ENCODE data around the gene DLG4.
"Not testable (repeated sequence)": the region's sequence is repeated elsewhere in the genome, so short reads cannot be mapped to it uniquely, and the experiment has no call there.

Gene DLG4

GRCh38 chr17:7249214-7249613 lies 29.6 kb upstream of the DLG4 start:
- DNase-seq (ENCODE audit: low read depth) = no peak

- DNase-seq (ENCODE audit: low read depth) = no peak
These were observed 29.2 kb upstream of the DLG4 start for GRCh38 chr17:7248796-7249195.

GRCh38 chr17:7246779-7247178 lies 27.1 kb upstream of the DLG4 start:
- no peak for DNase-seq (ENCODE audit: low read depth)

GRCh38 chr17:7243838-7244237 lies 24.2 kb upstream of the DLG4 start:
- not testable (repeated sequence) for DNase-seq (ENCODE audit: low read depth)

GRCh38 chr17:7243453-7243729 lies 23.8 kb upstream of the DLG4 start:
- no peak for DNase-seq (ENCODE audit: low read depth)

- peak; percentile 98 for DNase-seq (ENCODE audit: low read depth)
These were observed 23.2 kb upstream of the DLG4 start for GRCh38 chr17:7242717-7243452.

- DNase-seq (ENCODE audit: low read depth) = peak; percentile 93
These were observed 22.4 kb upstream of the DLG4 start, which contains the start of gene GABARAP for GRCh38 chr17:7241783-7242716. Gene GABARAP (minus strand): TSS chr17:7242449. CDS start chr17:7242330, 119 bp downstream.

GRCh38 chr17:7241090-7241733 lies 21.6 kb upstream of the DLG4 start:
- no peak for DNase-seq (ENCODE audit: low read depth)

- DNase-seq (ENCODE audit: low read depth) = no peak
These were observed 20.7 kb upstream of the DLG4 start for GRCh38 chr17:7240375-7240774.

GRCh38 chr17:7239091-7240027 lies 19.7 kb upstream of the DLG4 start, which contains the start of gene PHF23:
Gene PHF23 (minus strand): TSS chr17:7239457. CDS start chr17:7239279, 178 bp downstream.
- DNase-seq (ENCODE audit: low read depth) = peak; percentile 100

GRCh38 chr17:7238420-7239090 lies 18.9 kb upstream of the DLG4 start:
- DNase-seq (ENCODE audit: low read depth) = peak; percentile 50

- DNase-seq (ENCODE audit: low read depth) = peak; percentile 76
These were observed 18.3 kb upstream of the DLG4 start for GRCh38 chr17:7237761-7238419.

- no peak for DNase-seq (ENCODE audit: low read depth)
These were observed 17.7 kb upstream of the DLG4 start for GRCh38 chr17:7237266-7237760.

GRCh38 chr17:7236808-7237207 lies 17.2 kb upstream of the DLG4 start:
- DNase-seq (ENCODE audit: low read depth) = no peak

- peak; percentile 57 for DNase-seq (ENCODE audit: low read depth)
These were observed 16.3 kb upstream of the DLG4 start for GRCh38 chr17:7235693-7236665.

- DNase-seq (ENCODE audit: low read depth) = peak; percentile 97
These were observed 14.7 kb upstream of the DLG4 start, which contains the start of gene DVL2 for GRCh38 chr17:7234083-7234951. Gene DVL2 (minus strand): TSS chr17:7234517. CDS start chr17:7234262, 255 bp downstream.

- no peak for DNase-seq (ENCODE audit: low read depth)
These were observed 14.1 kb upstream of the DLG4 start for GRCh38 chr17:7233701-7234082.

- DNase-seq (ENCODE audit: low read depth) = no peak
These were observed 12.5 kb upstream of the DLG4 start for GRCh38 chr17:7232114-7232513.
